D721Med (cell line): ENCODE data around the gene ABCA13.
A peak's percentile ranks its signal among the peaks of the same experiment; 100 is the strongest.

Experiments used
- DNase-seq: peaks from one replicate; pipeline ENCODE4 v3.0.0; 2011; ENCODE audit warnings: low spot score; ENCODE audit not compliant: insufficient read length
- FAIRE-seq: peaks from 2 replicates; lab custom pipeline; 2011; peaks lifted over from hg19 to GRCh38; lab: Jason Lieb, UNC
- TF ChIP-seq, protein P1 (sequence below): IDR thresholded peaks from 2 replicates; pipeline ENCODE4 v1.5.1; 2012; ENCODE audit warnings: mild to moderate bottlenecking, control low read depth; ENCODE audit not compliant: insufficient read depth; ENCODE audit errors: missing control alignments

Gene ABCA13

DNA sequence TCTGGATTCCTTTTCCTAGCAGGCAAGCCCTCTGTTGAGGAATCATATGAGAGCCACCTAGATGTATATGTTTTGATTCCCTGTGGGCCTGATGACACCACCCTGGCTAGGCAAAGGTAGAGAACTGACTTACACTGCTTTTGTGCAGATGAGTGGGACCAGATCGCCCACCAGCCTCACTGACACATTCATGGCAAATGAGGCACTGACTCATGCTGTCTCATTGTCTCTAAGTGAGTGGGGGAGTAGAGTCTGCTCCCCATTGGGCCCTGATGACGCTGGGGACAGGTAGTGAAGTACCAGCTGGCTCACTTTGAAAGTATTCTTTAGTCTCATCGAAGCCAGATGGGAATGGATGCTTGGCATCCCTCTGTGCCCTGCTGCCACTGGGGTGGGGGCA lies 326.3 kb downstream of the ABCA13 start:
- TF ChIP-seq, protein P1, sequence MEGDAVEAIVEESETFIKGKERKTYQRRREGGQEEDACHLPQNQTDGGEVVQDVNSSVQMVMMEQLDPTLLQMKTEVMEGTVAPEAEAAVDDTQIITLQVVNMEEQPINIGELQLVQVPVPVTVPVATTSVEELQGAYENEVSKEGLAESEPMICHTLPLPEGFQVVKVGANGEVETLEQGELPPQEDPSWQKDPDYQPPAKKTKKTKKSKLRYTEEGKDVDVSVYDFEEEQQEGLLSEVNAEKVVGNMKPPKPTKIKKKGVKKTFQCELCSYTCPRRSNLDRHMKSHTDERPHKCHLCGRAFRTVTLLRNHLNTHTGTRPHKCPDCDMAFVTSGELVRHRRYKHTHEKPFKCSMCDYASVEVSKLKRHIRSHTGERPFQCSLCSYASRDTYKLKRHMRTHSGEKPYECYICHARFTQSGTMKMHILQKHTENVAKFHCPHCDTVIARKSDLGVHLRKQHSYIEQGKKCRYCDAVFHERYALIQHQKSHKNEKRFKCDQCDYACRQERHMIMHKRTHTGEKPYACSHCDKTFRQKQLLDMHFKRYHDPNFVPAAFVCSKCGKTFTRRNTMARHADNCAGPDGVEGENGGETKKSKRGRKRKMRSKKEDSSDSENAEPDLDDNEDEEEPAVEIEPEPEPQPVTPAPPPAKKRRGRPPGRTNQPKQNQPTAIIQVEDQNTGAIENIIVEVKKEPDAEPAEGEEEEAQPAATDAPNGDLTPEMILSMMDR = no peak
- FAIRE-seq (no peak), DNase-seq (no peak)

DNA sequence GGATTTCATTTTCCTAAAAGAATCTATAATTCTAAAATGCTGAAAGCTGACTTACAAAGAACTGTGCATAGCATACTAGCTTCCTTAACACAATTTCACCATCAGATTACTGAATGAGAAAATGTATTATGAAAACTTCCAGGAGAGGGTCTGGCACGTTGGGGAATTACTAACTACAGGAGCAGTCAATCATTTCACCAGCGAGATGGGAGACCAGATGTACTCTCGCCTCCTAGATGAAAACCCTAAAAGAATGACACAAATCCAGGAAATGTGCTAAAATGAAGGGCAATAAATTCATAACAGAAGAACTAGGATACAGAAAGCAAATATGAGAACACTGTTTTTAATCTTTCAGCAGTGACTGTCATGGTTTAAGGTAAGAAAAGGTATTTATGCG lies 330.8 kb downstream of the ABCA13 start:
- FAIRE-seq (no peak), DNase-seq (no peak)
- TF ChIP-seq, protein P1 = no peak

DNA sequence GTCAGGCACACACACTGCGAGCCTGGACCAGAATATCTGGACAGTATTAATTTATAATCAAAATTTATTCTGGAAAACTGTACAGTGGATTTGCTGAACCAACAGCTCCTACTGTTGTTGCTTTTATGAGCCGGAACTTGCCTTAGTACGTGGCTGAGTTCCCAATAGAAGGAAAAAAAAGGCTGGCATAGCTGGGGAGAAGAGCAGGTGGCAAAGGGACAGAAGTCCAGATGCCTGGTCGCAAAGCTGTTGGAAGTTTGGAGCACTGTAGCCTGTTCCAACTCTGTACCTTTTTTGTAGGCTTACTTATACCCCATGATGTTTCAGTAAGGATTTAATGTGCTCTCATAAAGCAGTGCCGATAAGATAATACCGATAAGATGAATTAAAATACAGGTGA lies 333.8 kb downstream of the ABCA13 start:
- FAIRE-seq (no peak), DNase-seq (no peak)
- TF ChIP-seq, protein P1 = no peak

DNA sequence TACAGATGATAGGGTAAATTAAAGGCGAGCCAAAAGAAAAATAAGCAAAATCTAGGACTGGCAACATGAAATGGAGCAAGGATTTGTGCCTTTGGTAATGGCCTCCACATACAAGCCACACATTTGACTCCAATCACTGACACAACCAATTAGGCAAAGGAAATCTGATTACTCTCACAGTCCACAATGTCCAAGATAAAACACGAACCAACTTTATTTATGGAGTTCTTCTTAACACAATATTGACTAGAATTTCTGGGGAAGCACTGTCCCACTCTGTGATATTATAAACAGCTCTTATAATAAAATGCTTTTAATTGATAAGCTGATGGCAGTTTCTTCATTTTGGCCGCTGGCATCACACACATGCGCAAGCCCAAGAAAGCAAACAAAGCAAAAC lies 334.2 kb downstream of the ABCA13 start:
- no peak for DNase-seq
- FAIRE-seq = no peak
- TF ChIP-seq, protein P1 = no peak

DNA sequence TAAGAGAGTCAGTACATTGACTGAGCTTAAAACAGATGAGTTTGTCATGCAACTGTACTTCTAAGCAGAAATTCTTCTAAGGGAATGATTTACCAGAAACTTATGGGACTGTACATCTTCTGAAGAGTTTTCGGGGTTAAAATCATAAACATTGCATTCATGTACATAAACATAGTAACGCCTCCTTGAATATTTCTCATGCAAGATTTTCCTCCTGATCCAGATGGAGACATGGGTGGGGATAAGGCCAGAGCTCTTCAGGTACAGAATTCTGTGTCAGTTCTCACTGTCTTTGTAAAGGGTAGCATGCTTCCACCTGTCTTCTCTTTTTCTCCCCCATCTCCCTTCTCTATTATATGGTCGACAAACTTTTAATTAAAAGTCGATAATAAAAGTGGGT lies 335.3 kb downstream of the ABCA13 start:
- DNase-seq (no peak), FAIRE-seq (no peak)
- TF ChIP-seq, protein P1 = no peak

DNA sequence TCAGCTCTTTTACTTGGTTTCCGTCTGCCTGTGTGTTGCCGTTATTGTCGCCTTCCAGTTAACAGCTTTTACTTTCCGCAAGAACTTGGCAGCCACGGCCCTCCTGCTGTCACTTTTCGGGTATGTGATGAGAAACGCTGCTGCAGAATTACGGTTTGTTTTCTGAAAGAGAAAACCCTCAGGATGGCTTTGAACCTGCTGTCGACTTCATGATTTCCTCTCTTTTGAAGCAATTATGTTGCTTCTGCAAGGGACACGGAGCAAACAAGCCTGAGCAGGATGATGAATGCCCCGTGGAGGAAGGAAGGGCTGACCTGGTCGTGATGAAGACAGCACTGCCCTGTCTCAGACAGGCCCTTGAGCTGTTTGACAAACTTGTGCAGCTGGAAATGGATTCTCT lies 339.8 kb downstream of the ABCA13 start:
- no peak for FAIRE-seq
- peak; percentile 15 for DNase-seq
- TF ChIP-seq, protein P1 = no peak

DNA sequence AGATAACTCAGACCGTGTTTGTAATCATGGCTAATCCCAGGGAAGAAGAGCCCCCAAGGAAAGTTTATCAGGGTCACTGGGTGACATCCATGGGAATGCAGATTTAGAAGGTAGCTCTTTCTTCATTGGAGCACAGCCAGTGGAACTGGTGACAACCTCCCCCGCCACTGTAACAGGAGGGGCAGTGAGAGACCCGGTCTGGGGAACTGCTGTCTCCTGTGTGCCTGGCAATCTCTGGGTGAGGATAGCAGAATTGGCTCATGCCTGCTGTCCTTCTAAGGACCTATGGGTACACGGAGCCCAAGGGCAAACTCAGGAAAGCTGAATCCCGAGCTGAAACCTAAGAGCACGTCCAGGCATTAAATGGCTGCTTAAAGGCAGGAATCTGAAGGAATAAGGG lies 341.6 kb downstream of the ABCA13 start:
- no peak for FAIRE-seq
- DNase-seq = no peak
- TF ChIP-seq, protein P1 = no peak
